Left ventricle myocardium superior (tissue), 1 donor: ENCODE data around the gene ARHGAP23. TPM values are rescaled to one million over a fixed set of nuclear protein-coding genes. Genes with fewer than 3 reads are reported as not detected.

Source experiments
- ATAC-seq: fragments of 200-7000 bp; cut with Tn5 transposase; one replicate; pipeline ENCODE4 v1.9.1; 2020; ENCODE audit warnings: mild to moderate bottlenecking, moderate library complexity
- DNase-seq: peaks from one replicate; pipeline ENCODE4 v3.0.0-alpha.2; 2020
- intact Hi-C: fragments of 100-400 bp; cut with micrococcal nuclease; formaldehyde crosslinking; loops from one replicate; pipeline ENCODE4 v1.11.0; 2022
- long read RNA-seq: library from polyadenylated mRNA; unstranded; transcript quantifications from one replicate; pipeline ENCODE4 v2.0.0, GENCODE V29; 2021
- total RNA-seq: library from RNA; stranded (reverse); fragmentation: NEBNext Ultra II Directional; extraction: Animal tissue kit (Norgen Biotek cat#: 25700); gene quantifications from one replicate; pipeline ENCODE4 v1.2.1, GENCODE V29; 2021
- donor health status: DM: no; HTN: yes; CAD: no; lungs with severe emphysema.

The ARHGAP23 gene
- total RNA-seq = 70.3 TPM
- long read RNA-seq, partial matches to known transcripts = 28 of 61 reads
- long read RNA-seq, other reads (novel, unspliced or antisense) = 33 of 61 reads

GRCh38 chr17:38428112-38428642, at the start of gene ARHGAP23:
TSS of gene ARHGAP23 (plus strand) at chr17:38428464. CDS start at chr17:38428486, 22 bp downstream.
- intact Hi-C loops = no loop called here
- ATAC-seq (peak; percentile 74), DNase-seq (peak; percentile 86)

GRCh38 chr17:38379448-38379847, 48.8 kb upstream of the ARHGAP23 start:
- intact Hi-C loops = no loop called here
- no peak for DNase-seq
- no peak for ATAC-seq

GRCh38 chr17:38395090-38395489, 33.2 kb upstream of the ARHGAP23 start:
- ATAC-seq = no peak
- DNase-seq = no peak
- intact Hi-C loops = no loop called here

- intact Hi-C loops = no loop called here
- ATAC-seq = peak; percentile 89
- DNase-seq = peak; percentile 61
Observed at GRCh38 chr17:38397227-38397626, 31.0 kb upstream of the ARHGAP23 start.

GRCh38 chr17:38400286-38400685, 28.0 kb upstream of the ARHGAP23 start:
- DNase-seq (no peak), ATAC-seq (no peak)
- intact Hi-C loops = no loop called here

GRCh38 chr17:38401459-38401858, 26.8 kb upstream of the ARHGAP23 start:
- intact Hi-C loops = no loop called here
- no peak for DNase-seq
- ATAC-seq = no peak

- DNase-seq (no peak), ATAC-seq (no peak)
- intact Hi-C loops = no loop called here
Observed at GRCh38 chr17:38402897-38403296, 25.4 kb upstream of the ARHGAP23 start.

- intact Hi-C loops = no loop called here
- peak; percentile 56 for ATAC-seq
- DNase-seq = no peak
Observed at GRCh38 chr17:38403491-38403890, 24.8 kb upstream of the ARHGAP23 start.

GRCh38 chr17:38404174-38404943, 23.9 kb upstream of the ARHGAP23 start:
- intact Hi-C loops = no loop called here
- DNase-seq = no peak
- ATAC-seq = no peak

GRCh38 chr17:38405654-38406053, 22.6 kb upstream of the ARHGAP23 start:
- intact Hi-C loops = no loop called here
- ATAC-seq = no peak
- no peak for DNase-seq

- ATAC-seq = no peak
- intact Hi-C loops = no loop called here
- no peak for DNase-seq
Observed at GRCh38 chr17:38410201-38410600, 18.1 kb upstream of the ARHGAP23 start.

- intact Hi-C loops = loop anchor here (1.0 kb wide), 1 partner anchor 66 kb away; no protein-coding TSS in a partner anchor
- ATAC-seq = peak; percentile 56
- no peak for DNase-seq
Observed at GRCh38 chr17:38415250-38416194, 12.7 kb upstream of the ARHGAP23 start.

GRCh38 chr17:38416840-38417209, 11.4 kb upstream of the ARHGAP23 start:
- DNase-seq (no peak), ATAC-seq (no peak)
- intact Hi-C loops = no loop called here

GRCh38 chr17:38417210-38417951, 10.9 kb upstream of the ARHGAP23 start:
- intact Hi-C loops = no loop called here
- no peak for ATAC-seq
- DNase-seq = no peak

GRCh38 chr17:38418062-38418692, 10.1 kb upstream of the ARHGAP23 start:
- DNase-seq (no peak), ATAC-seq (no peak)
- intact Hi-C loops = no loop called here

GRCh38 chr17:38418693-38419507, 9.4 kb upstream of the ARHGAP23 start:
- ATAC-seq (no peak), DNase-seq (no peak)
- intact Hi-C loops = no loop called here

- ATAC-seq (no peak), DNase-seq (no peak)
- intact Hi-C loops = no loop called here
Observed at GRCh38 chr17:38419508-38419981, 8.7 kb upstream of the ARHGAP23 start.

GRCh38 chr17:38420518-38420917, 7.7 kb upstream of the ARHGAP23 start:
- intact Hi-C loops = loop anchor here (5.0 kb wide), 1 partner anchor 67 kb away; no protein-coding TSS in a partner anchor
- no peak for DNase-seq
- ATAC-seq = peak; percentile 17
